ENCODE data around the gene IKZF2.
A peak's percentile ranks its signal among the peaks of the same experiment; 100 is the strongest.

Gene IKZF2

DNA sequence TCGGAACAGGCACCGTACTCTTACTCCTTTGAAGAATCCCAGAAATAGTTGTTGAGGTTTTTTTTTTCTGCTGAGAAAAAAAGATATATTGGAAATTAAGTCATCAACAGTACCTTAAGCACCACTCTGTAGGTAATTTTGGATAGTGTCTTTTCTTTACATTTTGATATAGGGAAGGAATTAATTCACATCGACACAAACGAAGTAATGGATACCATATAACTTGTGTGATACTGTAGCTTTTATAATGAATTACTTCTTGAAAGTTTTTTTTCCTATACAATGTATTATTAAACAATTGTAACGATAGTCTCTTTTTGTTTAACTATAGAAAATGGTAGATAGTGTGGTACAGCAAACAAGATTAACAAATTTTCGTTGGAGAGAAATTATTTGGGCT is 1.5 kb upstream of the IKZF2 start:
- DNase-seq (ENCODE audit: low read depth in 2 of 2) = no peak

DNA sequence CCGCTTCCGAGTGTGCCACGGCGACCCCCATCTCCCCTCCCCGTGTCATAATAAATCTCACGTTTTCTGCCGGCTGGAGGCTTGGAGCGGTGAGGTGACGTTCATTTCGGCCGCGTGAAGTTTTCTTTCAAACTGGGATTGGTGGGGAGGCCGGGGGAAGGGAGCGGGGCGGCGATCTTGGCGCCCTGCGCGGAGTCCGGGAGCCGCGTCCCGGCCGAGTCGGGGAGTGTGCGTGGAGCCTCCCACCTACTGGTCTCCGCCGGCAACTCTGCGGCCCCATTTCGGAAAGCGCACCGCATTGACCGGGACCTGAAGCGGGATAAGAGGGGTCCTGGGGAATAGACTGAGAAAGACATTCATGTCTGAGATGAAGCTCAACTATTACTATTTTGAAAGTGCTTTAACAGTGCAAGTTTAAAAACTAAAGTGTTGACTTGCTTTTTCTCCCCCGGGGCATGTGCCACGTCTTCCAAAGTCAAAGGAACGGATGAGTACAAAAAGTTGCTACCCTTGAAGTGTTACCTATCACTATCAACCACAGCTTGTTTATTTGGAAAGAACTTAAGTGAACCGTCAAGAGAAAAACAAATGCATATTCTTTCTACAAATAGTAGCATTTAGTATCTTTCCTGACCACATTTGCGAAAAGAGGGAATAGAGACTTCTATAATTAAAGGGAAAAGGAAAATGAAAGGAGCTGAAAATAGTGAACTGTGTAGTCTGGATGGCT is 818 bp upstream of the IKZF2 start:
- DNase-seq (ENCODE audit: low read depth in 2 of 2) = peak in 1 of 2 experiments; percentile 5

DNA sequence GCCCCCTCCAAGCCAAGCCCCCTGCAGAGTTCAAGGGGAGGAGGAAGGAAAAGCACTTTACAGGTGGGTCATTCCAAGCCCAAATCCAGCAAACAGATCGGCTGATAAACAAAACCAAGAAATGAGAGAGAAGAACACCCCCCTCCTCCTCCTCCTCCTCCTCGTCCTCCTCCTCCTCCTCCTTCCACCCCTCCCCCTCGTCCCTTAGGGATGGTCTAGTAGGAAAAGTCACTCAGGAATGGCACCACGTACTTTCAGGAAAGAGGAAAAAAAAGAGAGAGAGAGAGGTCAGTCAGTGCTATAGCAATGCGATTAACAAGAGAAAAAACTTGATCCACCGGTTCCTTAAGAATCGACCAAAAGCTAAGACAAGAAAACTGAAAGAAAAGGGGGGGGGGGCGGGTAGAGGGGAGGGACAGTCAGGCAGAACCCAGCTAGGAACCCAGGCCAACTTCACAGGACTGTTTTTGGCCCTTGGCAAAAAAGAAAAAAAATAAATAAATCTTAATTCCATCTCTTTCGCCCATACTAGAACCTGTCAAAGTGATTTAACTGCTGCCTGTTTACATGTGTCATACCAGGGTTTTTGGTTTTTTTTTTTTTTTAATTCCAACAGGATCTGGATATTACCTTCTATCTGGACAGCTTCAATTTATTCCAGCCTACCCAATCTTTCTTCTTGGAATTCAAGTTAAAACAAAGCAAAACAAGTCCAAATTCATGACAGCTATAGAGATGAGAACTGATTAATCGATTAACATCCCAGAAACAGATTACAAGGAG is 906 bp downstream of the IKZF2 start:
- no peak for DNase-seq (ENCODE audit: low read depth in 2 of 2)

DNA sequence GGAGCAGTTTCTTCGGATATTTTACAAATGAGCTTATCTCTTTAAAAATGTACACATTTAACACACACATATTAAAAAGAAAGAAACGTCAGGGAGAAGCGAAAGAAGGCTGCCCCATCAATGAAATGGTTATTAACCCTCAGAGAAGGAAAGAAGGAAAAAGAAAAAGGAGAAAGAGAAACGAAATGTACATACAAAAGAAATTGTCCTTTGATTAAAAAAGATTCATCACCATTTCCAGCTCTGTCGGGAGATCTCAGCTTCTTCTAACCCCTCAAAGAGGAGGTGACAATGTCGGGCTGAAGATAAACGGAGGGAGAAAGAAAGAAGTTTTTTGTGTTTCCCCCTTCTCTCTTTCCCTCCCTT is 1.5 kb downstream of the IKZF2 start:
- DNase-seq (ENCODE audit: low read depth in 2 of 2) = no peak

DNA sequence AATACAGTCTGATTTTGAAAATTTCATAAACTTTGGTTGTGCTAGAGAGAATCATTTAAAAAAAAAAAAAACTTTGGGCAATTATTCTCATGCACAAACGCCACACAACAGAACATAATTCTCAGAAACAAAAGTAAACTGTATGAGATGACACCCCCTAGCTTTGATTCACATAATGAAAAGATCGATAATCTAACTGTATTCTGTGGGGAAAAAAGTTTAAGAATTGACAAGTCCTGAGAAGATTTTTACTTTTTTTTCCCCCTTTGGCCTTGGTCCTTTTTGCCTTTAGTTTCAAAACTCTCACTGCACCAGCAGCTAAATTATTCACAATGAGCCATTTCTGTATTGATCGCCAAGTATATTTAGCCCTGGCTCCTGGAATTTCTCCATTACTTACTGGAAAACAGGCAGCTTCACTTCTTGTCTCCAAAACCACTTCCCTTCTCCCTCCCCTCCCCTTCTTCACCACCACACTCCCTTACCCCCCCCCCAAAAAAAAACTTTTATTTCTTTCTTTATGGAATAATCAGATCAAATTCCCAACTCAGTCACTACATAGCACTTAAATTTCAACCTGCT is 2.0 kb downstream of the IKZF2 start:
- no peak for DNase-seq (ENCODE audit: low read depth in 2 of 2)

DNA sequence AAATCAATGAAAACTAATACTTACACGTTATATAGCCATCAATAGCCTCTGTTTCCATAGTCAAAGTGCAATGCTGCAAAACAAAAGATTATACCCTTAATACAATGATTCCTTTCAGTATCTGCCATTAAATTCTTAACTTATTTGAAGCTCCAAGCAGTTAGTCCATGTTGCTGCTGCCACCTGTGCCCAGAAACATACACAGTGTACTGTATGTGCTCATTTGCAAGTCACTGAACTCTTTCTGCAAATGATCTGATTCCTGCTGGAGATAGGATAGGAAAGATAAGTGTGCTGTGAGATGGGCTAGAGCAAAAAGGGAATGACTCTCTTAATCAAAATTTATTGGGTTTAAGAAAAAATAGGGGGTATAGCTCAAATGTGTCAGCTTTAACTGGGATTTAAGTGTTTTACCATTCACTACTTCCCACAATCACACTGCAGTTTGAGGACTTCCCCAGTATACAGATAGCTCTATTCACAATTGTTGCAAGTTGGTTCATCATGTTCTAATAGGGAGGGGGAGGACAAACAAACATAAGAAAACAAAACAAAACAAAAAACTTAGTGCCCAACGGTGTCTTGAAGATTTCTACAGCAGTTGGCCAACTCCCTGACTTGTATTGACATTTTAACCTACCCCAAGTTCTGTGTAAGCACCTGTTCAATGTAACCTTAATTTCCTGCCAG is 2.7 kb downstream of the IKZF2 start:
- DNase-seq (ENCODE audit: low read depth in 2 of 2) = no peak

DNA sequence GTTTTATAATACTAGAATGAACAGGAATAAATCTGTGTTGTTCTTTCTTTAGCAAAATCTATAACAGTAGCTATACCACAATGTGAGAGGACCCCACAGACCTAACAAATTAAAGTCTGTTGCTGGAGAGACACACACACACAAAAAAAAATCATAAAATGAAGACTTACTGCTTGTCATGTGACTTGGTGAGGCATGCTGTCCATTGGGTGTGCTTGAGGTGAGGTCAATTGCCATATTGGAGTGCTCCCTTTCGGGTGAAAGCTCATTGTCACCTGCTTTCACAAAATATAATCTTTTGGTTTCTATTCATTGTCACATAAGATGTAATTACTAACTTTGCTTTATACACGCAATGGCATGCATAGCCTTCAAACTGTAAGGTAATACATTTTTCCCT is 3.9 kb downstream of the IKZF2 start:
- no peak for DNase-seq (ENCODE audit: low read depth in 2 of 2)

DNA sequence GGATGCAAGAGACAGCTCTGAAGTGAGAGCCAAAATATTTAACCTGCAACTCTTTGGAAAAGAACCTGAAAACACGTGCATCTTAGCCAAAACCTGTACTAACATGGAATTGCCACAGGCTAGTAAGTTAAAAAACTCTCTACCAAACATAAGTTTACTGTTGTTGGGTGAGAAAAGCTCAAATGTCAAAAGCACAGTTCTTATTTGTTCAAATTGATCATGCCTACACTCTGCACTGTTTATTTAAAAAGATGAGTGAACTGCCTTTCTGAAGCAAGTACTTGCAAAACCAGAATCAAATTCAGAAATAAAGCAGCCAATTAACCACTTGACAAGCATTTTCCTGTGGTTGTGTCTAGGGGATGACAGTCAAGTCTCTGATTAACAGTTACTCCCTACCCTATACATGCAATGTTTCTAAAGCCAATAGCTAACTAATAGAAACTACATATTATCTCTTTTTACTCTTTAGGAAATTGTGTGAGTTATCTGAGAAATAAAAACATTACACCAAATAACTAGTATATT is 5.6 kb downstream of the IKZF2 start:
- DNase-seq (ENCODE audit: low read depth in 2 of 2) = no peak

DNA sequence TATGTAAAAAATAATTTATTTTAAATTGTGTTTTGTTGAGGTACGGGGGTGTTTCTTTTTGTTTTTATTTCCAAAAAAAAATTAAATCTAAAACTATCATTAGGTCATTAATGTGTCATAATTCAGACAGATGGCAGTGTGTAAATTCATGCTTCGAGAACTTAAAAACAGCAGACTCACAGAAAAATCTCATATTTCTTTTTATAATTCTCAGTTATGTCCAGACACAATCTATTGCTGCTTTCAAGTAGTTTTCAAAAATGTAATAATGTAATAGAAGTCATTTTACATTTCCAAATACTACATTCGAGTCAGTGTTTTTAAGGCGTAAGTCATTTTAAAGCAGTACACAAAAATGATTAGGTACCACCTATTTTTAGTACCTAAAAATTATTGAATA is 14.3 kb downstream of the IKZF2 start:
- DNase-seq (ENCODE audit: low read depth in 2 of 2) = no peak

DNA sequence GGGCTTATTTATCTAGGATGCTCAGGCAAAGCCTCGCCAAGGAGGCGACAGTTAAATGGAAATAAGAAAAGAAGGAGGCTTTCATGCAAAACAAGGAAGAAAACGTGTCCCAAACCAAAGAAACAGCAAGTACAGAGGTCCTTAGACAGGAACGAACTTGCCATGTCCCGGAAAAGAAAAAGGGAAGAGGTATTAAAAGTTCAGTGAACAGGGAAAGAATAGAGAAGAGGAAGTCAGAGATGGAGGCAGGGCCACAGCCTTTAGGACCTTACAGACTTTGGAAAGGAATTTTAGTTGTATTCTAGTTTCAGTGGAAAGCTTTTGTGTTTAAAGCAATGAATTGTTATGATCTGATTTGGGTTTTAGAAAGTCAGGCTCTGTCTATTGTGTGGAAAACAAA is 22.1 kb downstream of the IKZF2 start:
- DNase-seq (ENCODE audit: low read depth in 2 of 2) = no peak

DNA sequence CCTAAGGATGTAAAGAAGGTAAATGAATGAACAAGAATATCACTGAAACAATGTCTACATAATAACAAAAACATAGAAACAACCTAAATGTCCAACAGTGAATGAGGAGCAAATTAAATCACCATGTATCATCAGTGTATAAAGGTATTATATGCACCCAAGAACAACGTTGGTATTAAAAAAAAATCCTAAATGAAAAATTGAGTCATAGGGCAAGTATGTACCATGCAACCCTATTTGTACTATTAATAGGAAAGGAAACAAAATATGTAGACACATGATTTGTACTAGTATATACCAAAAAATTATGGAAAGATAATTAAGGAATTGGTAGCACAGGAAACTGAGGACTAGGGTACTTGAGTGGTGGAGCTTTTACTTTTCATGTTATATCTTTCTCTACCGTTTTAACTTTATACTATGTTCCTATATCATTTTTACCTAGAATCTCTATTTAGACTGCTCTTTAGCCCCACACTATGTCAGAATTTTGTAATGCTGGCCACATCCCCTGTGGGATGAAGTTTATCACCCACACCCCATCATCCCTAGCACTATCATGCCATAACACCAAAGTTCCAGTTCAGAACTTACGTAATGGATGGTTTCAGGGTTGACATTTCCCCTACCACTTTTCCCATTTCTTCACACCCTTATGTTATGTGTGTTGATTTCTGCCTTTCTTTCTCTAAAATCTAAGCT is 25.6 kb downstream of the IKZF2 start:
- DNase-seq (ENCODE audit: low read depth in 2 of 2) = no peak

DNA sequence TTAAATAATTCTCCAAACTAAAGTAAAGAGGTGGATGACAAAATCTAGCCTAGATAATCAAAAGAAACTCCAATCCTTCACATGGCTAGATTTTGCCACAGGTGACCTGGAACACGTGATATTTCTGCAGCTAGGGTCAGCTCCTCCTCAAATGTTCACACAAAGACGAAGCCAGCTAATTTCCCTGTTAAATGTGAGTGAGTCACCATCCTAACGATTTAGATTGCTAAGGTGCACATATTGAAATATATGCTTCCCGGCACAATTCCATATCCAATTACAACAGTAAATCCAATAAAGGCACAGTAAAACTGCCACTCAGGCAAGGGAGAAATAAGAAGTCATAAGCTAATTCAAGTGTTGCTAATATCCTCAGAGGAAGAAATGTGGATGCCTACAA is 28.7 kb downstream of the IKZF2 start:
- DNase-seq (ENCODE audit: low read depth in 2 of 2) = no peak

DNA sequence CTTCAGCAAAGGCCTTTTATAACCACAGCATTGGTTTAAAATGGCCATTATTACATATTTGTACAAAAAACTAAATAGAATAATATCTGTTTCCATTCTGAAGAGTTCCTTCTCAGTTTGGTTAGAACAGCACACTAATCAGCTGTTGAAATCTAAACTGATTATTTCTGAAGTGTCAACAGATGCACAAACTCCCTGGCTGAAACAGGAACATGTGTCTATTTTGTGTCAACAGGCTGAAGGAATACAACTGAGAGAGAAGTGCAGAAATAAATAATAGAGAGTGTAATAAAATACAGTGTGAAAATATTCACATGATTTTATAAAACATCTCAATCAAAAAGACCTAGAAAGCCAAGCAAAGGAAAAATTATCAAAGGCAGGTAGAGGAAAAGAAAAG is 29.7 kb downstream of the IKZF2 start:
- no peak for DNase-seq (ENCODE audit: low read depth in 2 of 2)

DNA sequence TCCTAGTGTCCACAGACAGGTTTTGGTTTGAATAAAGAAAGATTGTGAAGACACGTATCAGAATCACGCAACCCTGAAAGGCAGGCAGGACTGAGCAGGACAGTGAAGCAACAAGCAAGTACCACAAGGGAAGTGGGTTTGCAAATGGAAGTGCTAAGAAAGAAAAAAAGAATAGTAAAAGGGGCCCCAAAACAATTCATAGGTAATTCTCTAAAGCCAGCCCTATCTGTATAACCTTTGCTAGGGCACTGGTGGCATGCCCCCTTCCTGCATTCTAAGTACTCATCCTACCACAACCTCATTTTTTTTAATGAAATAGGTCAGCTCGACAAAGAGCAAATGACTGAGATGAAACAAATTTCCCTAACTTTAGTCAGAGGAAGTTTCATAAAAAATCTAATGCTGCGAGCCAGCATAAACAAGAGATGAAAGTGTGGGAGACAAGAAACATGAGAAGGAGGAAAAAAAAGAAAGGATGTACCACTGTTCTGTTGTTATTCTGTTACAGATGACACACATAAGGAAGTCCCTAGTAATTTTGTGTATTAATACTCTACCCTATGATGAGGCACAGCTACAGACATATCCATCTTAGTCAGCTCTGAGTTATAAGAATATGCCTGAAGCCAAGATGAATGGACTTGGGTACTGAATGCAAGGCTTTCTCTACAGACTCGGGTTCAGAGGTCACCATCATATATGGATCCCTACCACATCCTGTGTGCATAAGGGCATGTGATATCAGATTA is 32.2 kb downstream of the IKZF2 start:
- DNase-seq (ENCODE audit: low read depth in 2 of 2) = no peak

DNA sequence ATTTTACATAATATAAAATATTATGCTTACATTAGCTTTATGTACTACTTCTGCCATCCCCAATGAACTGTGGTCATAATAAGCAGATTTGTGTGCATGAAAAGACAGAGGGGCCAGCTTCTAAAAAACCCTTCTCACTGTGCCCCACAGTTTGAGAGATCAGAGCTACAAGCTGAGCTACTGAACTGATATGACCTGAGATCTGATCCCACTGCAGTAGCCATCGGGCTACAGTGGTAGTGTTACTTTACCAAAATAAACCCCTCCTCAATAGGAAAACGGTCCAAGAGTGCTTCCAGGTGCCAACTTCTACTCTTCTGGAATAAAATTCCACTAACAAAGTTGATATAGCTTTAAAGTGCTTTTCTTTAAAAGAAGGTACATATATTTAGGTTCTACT is 43.1 kb downstream of the IKZF2 start:
- DNase-seq (ENCODE audit: low read depth in 2 of 2) = no peak

DNA sequence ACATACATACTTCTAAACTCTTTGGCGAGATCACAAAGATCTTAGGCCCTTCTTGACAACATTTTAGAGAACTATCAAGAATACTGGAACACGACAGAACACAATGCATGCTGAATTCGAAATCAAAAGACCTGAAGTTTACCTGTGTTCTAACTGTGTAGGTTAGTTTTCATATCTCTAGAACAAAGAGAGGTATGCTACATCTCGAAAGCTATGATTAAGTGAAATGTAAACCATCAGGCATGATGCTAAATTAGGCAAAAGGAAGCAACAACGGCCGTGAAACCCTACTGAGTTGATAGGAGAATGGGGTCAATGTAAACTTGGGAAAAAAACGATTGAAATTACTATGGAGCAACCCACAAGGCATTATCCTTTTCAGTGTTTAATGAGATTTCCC is 43.7 kb downstream of the IKZF2 start:
- DNase-seq (ENCODE audit: low read depth in 2 of 2) = no peak

DNA sequence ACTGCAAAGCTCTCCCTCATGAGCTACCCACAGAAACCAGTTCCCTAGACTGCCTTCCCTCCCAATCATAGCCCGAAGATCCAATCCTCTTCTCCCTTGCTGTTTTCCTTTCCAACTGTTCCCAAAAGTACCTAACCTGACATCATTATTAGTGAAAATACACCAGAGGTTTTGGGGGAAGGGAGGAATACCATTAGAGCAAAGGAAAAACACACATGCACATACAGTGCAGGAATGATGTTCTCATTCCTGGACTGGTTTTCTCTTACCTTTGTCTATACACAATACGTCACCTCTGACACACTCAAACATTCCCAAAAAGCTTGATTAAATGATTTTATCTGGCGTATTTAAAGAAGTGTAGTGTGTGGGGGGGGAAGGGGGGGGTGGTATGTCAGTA is 46.2 kb downstream of the IKZF2 start:
- DNase-seq (ENCODE audit: low read depth in 2 of 2) = no peak

DNA sequence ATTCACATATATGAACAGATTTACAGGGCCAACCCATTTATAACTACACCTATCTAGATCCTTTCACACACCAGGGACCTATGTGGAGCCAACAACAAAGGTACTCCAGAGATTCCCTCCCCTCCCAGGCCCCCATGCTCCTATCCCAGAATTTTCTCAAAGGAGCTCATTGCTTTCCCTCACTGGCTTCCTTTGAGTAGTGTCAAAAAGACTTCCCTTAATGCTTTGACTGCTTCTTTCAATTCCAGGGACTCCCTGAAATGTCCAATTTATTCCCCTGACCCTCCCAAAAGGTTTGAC is 46.6 kb downstream of the IKZF2 start:
- no peak for DNase-seq (ENCODE audit: low read depth in 2 of 2)

DNA sequence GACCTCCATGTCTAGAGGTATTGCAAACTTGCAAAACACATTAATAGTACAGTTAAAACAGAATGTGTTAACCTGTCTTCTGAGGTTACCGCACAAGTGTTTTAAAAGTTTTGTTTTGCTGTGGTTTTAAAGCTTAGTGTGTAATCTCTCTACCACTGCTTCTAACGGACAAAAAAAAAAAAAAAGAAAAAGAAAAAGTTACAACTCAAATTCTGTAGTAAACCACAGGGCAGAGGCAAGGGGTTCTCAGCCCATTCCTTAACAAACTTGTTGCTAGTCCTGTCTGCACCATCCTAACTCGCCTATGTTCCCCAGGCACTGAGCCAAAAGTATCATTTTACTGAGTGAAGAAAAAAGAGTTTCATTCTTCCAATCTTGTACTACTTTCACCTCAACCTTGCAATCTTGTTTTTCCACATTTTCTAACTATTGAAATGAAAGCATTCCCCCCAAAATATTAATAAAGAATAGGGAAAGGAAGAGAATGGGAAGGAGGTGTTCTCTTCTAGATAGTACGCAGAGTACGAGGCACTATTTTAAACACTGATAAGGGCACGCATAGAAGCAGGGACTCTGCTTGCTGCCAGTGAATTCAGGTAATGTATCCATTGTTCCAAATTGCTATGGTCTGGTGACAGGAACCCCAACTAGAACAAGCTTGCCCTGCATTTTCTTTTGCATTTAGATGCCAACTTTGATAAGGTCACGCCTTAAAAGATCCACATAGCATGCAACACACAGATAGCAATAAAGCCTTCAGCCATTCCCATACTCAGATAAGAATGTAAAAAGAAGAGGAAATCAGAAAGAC is 47.1 kb downstream of the IKZF2 start:
- DNase-seq (ENCODE audit: low read depth in 2 of 2) = no peak

DNA sequence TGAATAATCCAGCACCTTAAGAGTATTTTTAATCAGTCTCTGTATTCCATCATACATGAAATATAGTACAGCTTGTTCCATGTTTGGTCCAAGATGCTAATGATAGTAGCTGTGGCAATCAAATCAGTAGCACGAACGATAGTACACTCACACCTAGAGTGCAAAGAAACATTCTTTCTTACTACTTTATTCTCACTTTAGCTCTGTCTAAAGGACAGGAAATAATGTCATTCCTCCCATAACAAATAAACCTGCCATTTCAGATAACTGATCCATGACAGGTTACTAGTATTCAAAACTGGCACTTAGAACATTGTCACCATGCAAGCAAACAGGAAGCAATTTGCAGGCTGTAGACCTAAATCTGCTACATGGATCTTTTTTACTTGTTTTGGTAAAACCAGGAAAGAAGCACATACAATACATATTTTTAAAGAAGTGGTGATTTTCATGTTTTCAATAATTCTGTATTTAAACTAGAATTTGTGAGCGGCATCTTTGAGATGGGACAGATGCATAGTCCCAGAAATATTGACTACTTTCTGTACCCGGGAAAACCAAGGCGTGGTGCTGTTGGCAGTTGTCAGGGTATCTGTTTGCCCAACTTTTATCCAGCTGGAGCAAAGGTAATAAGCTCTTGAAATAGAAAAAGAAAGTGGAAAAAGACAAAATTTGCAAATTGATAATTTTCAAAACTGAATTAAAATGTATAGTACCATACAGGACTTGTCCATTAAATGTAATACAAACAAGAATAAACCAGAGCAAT is 49.5 kb downstream of the IKZF2 start:
- DNase-seq (ENCODE audit: low read depth in 2 of 2) = no peak

Measured in fibroblast of skin of left biceps (primary cell).